ENCODE results near the gene NOXRED1.

The NOXRED1 gene

DNA sequence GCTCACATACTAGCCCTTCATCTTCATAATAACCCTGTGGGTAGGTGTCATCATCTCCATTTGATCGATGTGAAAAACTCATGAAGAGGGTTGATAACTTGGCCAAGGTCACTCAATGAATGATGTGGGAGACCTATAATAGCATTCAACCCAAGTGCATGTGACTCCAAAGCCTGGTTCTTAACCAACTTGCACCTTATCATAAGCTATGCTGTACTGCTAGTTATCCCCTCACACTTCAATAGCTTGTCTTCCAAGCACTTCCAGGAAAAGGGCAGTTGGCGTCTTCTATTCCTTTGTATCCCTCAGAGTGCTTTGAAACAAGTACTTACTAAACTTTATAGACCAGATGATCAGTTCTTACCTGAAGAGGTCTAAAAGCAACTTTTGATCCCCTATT lies 18.9 kb upstream of the NOXRED1 start:
- Histone ChIP-seq H3K27ac (no peak overlapping the region), H3K36me3 (replicated peaks) (peaks cover 32% of the 10 kb centered on the region), H3K27me3 (replicated peaks) (no peaks in the 10 kb centered on the region), H3K4me3 (ENCODE audit: low read depth, low read length) (no peak overlapping the region)
- in situ Hi-C loops (cut with HindIII; ENCODE audit: low pct_ligation_motif_present, low sequenced_read_pairs): no loop called here
- TF ChIP-seq, protein P1, sequence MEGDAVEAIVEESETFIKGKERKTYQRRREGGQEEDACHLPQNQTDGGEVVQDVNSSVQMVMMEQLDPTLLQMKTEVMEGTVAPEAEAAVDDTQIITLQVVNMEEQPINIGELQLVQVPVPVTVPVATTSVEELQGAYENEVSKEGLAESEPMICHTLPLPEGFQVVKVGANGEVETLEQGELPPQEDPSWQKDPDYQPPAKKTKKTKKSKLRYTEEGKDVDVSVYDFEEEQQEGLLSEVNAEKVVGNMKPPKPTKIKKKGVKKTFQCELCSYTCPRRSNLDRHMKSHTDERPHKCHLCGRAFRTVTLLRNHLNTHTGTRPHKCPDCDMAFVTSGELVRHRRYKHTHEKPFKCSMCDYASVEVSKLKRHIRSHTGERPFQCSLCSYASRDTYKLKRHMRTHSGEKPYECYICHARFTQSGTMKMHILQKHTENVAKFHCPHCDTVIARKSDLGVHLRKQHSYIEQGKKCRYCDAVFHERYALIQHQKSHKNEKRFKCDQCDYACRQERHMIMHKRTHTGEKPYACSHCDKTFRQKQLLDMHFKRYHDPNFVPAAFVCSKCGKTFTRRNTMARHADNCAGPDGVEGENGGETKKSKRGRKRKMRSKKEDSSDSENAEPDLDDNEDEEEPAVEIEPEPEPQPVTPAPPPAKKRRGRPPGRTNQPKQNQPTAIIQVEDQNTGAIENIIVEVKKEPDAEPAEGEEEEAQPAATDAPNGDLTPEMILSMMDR (IDR thresholded peaks at IDR 0.05; ENCODE audit: low read depth, low read length, missing control alignments): no peak
- DNase-seq: no peak

DNA sequence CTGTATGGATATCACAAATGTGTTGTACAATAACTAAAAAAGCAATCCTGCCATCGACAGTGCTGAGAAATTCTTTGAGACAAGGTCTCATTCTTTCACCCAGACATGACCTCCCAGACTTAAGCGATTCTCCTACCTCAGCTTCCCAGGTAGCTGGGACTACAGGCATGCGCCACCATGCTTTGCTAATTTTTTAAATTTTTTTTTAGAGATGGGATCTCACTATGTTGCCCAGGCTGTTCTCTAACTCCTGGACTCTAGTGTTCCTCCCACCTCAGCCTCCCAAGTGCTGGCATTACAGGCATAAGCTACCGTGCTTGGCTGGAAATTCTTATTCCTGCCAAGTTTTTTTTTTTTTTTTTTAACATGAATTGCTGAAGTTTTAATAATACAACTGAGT lies 16.5 kb upstream of the NOXRED1 start:
- Histone ChIP-seq H3K36me3 (replicated peaks) (peaks cover 44% of the 10 kb centered on the region), H3K4me3 (ENCODE audit: low read depth, low read length) (no peak overlapping the region), H3K27me3 (replicated peaks) (no peaks in the 10 kb centered on the region), H3K27ac (no peak overlapping the region)
- in situ Hi-C loops (cut with HindIII; ENCODE audit: low pct_ligation_motif_present, low sequenced_read_pairs): no loop called here
- no peak for DNase-seq
- TF ChIP-seq, protein P1 (IDR thresholded peaks at IDR 0.05; ENCODE audit: low read depth, low read length, missing control alignments): no peak

DNA sequence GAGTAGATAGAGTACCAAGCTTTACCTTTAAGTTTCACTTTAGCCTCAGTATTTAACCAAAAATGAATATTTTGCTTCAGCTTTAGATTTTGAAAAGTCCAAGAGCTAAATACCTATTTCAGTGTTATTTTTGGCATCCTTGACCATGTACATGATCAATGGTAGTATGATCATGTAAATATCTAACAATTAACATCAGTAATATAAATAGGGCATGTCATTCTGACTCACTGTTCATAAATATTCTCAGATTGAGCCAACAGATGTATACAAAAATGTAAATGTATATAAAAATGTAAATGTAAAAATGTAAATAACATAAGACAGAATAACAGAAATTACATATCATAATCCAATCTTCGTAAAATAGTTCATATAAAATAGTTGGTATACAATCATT lies 15.3 kb upstream of the NOXRED1 start:
- Histone ChIP-seq H3K27ac (no peak overlapping the region), H3K36me3 (replicated peaks) (peaks cover 49% of the 10 kb centered on the region)

DNA sequence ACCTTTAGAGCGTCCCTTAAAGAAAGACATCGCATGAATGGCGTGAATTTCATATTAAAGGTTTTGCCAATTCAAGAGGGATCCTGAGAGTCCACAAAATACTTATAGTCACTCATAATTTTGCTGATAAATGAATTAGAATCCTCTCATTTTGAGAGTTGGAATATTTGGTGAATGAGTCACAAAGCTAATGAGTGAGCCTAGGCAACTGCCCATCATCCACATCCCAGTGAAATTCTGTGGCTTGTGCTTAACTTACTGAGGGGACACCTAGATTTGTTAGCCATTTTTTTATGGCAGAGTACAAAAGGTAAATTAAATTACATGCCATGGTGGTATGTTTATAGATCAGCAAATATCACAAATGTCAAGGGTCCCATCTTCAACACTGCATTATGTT lies 12.7 kb upstream of the NOXRED1 start:
- TF ChIP-seq, protein P1 (IDR thresholded peaks at IDR 0.05; ENCODE audit: low read depth, low read length, missing control alignments): no peak
- Histone ChIP-seq H3K27ac (no peak overlapping the region), H3K4me3 (ENCODE audit: low read depth, low read length) (no peak overlapping the region), H3K36me3 (replicated peaks) (peaks cover 44% of the 10 kb centered on the region), H3K27me3 (replicated peaks) (no peaks in the 10 kb centered on the region)
- no peak for DNase-seq
- in situ Hi-C loops (cut with HindIII; ENCODE audit: low pct_ligation_motif_present, low sequenced_read_pairs): no loop called here

More for the DNA sequence above, 15.3 kb upstream of the NOXRED1 start:
- H3K27me3 ChIP-seq (replicated peaks): no peaks in the 10 kb centered on the region
- in situ Hi-C loops (cut with HindIII; ENCODE audit: low pct_ligation_motif_present, low sequenced_read_pairs): no loop called here
- TF ChIP-seq, protein P1 (IDR thresholded peaks at IDR 0.05; ENCODE audit: low read depth, low read length, missing control alignments): no peak
- no peak overlapping the region for H3K4me3 ChIP-seq (ENCODE audit: low read depth, low read length)
- DNase-seq: no peak

DNA sequence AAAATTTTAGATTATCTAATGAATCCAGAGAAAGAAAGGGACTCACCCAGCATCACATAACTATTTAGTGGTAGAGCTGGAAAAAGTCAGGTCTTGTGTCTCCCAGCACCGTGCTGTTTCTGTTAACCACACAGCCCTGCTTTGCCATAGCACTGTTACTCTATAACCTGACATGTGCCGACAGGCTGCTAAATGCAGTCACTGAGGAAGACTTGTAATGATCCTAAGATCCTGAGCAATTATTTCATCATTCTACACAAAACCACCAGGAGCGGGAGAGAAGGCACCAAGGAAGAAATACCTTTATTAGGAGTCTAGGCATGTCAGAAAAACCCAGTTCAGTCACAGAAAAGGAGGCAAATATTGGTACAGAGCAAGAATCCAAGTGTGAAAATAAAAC lies 3.1 kb upstream of the NOXRED1 start:
- Histone ChIP-seq H3K4me3 (ENCODE audit: low read depth, low read length) (no peak overlapping the region), H3K27ac (no peak overlapping the region), H3K27me3 (replicated peaks) (no peaks in the 10 kb centered on the region), H3K36me3 (replicated peaks) (peaks cover 57% of the 10 kb centered on the region)
- in situ Hi-C loops (cut with HindIII; ENCODE audit: low pct_ligation_motif_present, low sequenced_read_pairs): no loop called here
- DNase-seq: no peak
- TF ChIP-seq, protein P1 (IDR thresholded peaks at IDR 0.05; ENCODE audit: low read depth, low read length, missing control alignments): no peak

DNA sequence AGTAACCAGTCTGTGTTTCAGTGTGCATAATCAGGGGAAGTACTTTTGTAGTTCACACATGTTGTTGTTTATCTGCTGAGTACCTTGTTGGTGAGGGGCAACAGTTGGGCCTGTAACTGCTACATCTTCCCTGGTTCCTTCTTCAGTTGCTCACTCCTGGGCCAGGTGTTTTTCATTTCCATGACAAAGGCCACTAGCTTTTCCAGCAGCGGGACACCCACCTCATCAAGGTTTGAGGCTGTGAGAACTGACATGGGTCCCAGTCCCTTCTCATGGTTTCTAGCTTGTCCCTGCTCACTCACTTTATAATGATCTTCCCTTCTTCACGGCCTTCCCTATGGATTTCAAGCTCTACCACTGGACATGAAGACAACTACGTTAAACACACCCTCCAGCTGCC lies 1.5 kb upstream of the NOXRED1 start:
- no peaks in the 10 kb centered on the region for H3K27me3 ChIP-seq (replicated peaks)
- in situ Hi-C loops (cut with HindIII; ENCODE audit: low pct_ligation_motif_present, low sequenced_read_pairs): no loop called here
- DNase-seq: no peak
- peaks cover 52% of the 10 kb centered on the region for H3K36me3 ChIP-seq (replicated peaks)
- H3K4me3 ChIP-seq (ENCODE audit: low read depth, low read length): no peak overlapping the region
- TF ChIP-seq, protein P1 (IDR thresholded peaks at IDR 0.05; ENCODE audit: low read depth, low read length, missing control alignments): no peak
- H3K27ac ChIP-seq: no peak overlapping the region
